K562 (cell line): ENCODE data around the gene RAB27B. TPM values are rescaled to one million over a fixed set of nuclear protein-coding genes. Genes with fewer than 3 reads are reported as not detected.

Source experiments
- ATAC-seq: fragments of 200-7000 bp; cut with Tn5 transposase; 3 replicates; pipeline ENCODE4 v1.9.1; 2020; ENCODE audit warnings: moderate library complexity
- BruUV-seq: library from RNA; stranded (reverse); fragments of 400-500 nt; replicated peaks from 2 replicates; lab custom pipeline; 2021; lab: Mats Ljungman, UMichigan
- CTCF ChIA-PET: fragments of 300-600 bp; formaldehyde crosslinking; extraction: SDS; loops from one replicate; lab custom pipeline; 2021; ENCODE audit warnings: low intra/inter-chr PET ratio; lab: Yijun Ruan, JAX
- POLR2A ChIA-PET: fragments of 300-600, 350-650 bp; sonication (Branson Sonifier 250); formaldehyde crosslinking; extraction: SDS; loops from one replicate; lab custom pipeline; 2021; ENCODE audit warnings: antibody characterized with exemption, inconsistent platforms; lab: Yijun Ruan, JAX
- DNase-seq, 4 experiments: peaks; one replicate each; pipeline versions ENCODE4 v3.0.0 to v3.0.0-alpha.2; 2011 to 2018; ENCODE audit warnings: low spot score in 3 of 4, mixed read lengths in 3 of 4; ENCODE audit errors: extremely low read depth in 1 of 4
- FAIRE-seq: peaks from 2 replicates; lab custom pipeline; 2011; peaks lifted over from hg19 to GRCh38; lab: Jason Lieb, UNC
- H2AFZ ChIP-seq: 2 replicates; pipeline ENCODE4 v1.6.0; 2011; ENCODE audit warnings: low read depth, low read length, control low read depth, inconsistent platforms
- H3K27ac ChIP-seq: fragments of 200-600 bp; 3 replicates; pipeline ENCODE4 v1.8.0; 2011; ENCODE audit warnings: low read depth, mild to moderate bottlenecking, control low read depth, inconsistent platforms, low read length, moderate library complexity, mixed read lengths; ENCODE audit errors: extremely low read depth
- H3K27me3 ChIP-seq, 2 experiments: fragments of 300-600 bp in 1 of 2; 2 replicates in 1 of 2; 3 replicates in 1 of 2; pipeline versions ENCODE4 v1.6.0 to v1.8.0; 2011; ENCODE audit warnings: inconsistent platforms in 2 of 2, low read length in 2 of 2, mild to moderate bottlenecking in 1 of 2, mixed read lengths in 1 of 2, moderate library complexity in 1 of 2; ENCODE audit not compliant: control insufficient read depth in 2 of 2, insufficient read depth in 2 of 2
- H3K36me3 ChIP-seq: fragments of 300-600 bp; 3 replicates; pipeline ENCODE4 v1.8.0; 2011; ENCODE audit warnings: mild to moderate bottlenecking, low read length, inconsistent platforms; ENCODE audit not compliant: control insufficient read depth, insufficient read depth
- H3K4me1 ChIP-seq, 2 experiments: fragments of 200-600 bp in 1 of 2; replicated peaks in 1 of 2; 2 replicates in 1 of 2; 3 replicates in 1 of 2; pipeline versions ENCODE4 v1.5.1 to v1.8.0; 2011; ENCODE audit warnings: inconsistent platforms in 2 of 2, low read length in 2 of 2, mild to moderate bottlenecking in 1 of 2, mixed read lengths in 1 of 2, moderate library complexity in 1 of 2; ENCODE audit not compliant: control insufficient read depth in 2 of 2, insufficient read depth in 2 of 2
- H3K4me2 ChIP-seq: 2 replicates; pipeline ENCODE4 v1.6.1; 2011; ENCODE audit warnings: low read length, control low read depth, inconsistent platforms, mixed read lengths; ENCODE audit not compliant: insufficient read depth
- H3K4me3 ChIP-seq: fragments of 200-600 bp; sonication (generic), shearing (Covaris generic); 2 replicates; pipeline ENCODE4 v1.5.1; 2016; ENCODE audit warnings: control low read depth, inconsistent platforms
- H3K79me2 ChIP-seq: fragments of 200-600 bp; 3 replicates; pipeline ENCODE4 v1.8.0; 2011; ENCODE audit warnings: low read length, inconsistent platforms; ENCODE audit not compliant: control insufficient read depth, insufficient read depth
- H3K9ac ChIP-seq, 2 experiments: 2 replicates each; pipeline versions ENCODE4 v1.6.0 to v1.6.1; 2011; ENCODE audit warnings: low read depth in 2 of 2, low read length in 2 of 2, control low read depth in 1 of 2, inconsistent platforms in 1 of 2, mild to moderate bottlenecking in 1 of 2, mixed read lengths in 1 of 2; ENCODE audit not compliant: insufficient read depth in 1 of 2
- H3K9me1 ChIP-seq: one replicate; pipeline ENCODE4 v1.6.0; 2011; ENCODE audit warnings: inconsistent platforms, mild to moderate bottlenecking, low read length, moderate library complexity; ENCODE audit not compliant: control insufficient read depth, insufficient read depth
- H3K9me3 ChIP-seq: replicated peaks from 2 replicates; pipeline ENCODE4 v1.5.1; 2011; ENCODE audit warnings: low read depth, low read length, inconsistent platforms; ENCODE audit not compliant: control insufficient read depth, insufficient read depth
- H4K20me1 ChIP-seq: replicated peaks from 2 replicates; pipeline ENCODE4 v1.6.1; 2011; ENCODE audit warnings: low read length, inconsistent platforms, mixed read lengths; ENCODE audit not compliant: control insufficient read depth, insufficient read depth
- PHF21A ChIP-seq: fragments of 450-650 bp; IDR thresholded peaks from 2 replicates; pipeline ENCODE4 v1.6.1; 2017; ENCODE audit warnings: low read depth, borderline replicate concordance
- WGBS: fragments of 100-300 bp; shearing (Covaris generic); methylation state at CpG from one replicate; pipeline ENCODE4 v1.1.6; 2016; ENCODE audit warnings: low coverage, mixed read lengths; ENCODE audit not compliant: insufficient coverage; ENCODE audit errors: missing lambda C conversion rate; 5-methylcytosine and 5-hydroxymethylcytosine counted together
- in situ Hi-C: fragments of 300-500 bp; cut with MboI; formaldehyde crosslinking; loops from 4 replicates; pipeline ENCODE4 v1.15.0; 2018; ENCODE audit warnings: inconsistent platforms, mixed read lengths
- intact Hi-C: fragments of 100-400 bp; cut with micrococcal nuclease; formaldehyde crosslinking; loops from 2 replicates; pipeline ENCODE4 v1.14.2; 2022
- polyA plus RNA-seq, 8 experiments: library from polyadenylated mRNA; depleted of rRNA in 4 of 8; stranded (reverse) in 5 of 8; unstranded in 3 of 8; fragments of >200 nt; fragmentation: Nextera tagmentation in 2 of 8; fragmentation: Illumina TruSeq in 1 of 8; extraction: Ambion mirVana in 2 of 8; extraction: Trizol in 1 of 8; gene quantifications; 2 replicates each; pipeline versions ENCODE4 v1.2.1 to v1.2.3, GENCODE V29; 2011 to 2014; ENCODE audit warnings: inconsistent platforms in 1 of 8, missing spikeins in 1 of 8
- total RNA-seq, 7 experiments: library from RNA; depleted of rRNA in 6 of 7; stranded (reverse); fragments of >200 nt in 6 of 7; fragmentation: Illumina TruSeq in 2 of 7; extraction: Trizol in 2 of 7; gene quantifications; 2 replicates each; pipeline versions ENCODE4 v1.2.1 to v1.2.3, GENCODE V29; 2011 to 2021; ENCODE audit warnings: low replicate concordance in 1 of 7
- TF ChIP-seq, protein P1 (sequence below): fragments of 250-450 bp; sonication (Bioruptor Pico); IDR thresholded peaks from 2 replicates; pipeline ENCODE4 v1.9.0; 2021; ENCODE audit warnings: mild to moderate bottlenecking, inconsistent platforms

RAB27B gene
- total and polyA plus RNA-seq, 9 of the 15 experiments (the other 6 are each of a cell fraction or from before 2014, with no cell fraction given), result 0.44 to 5.7 (median 1.2) TPM

- ChIA-PET POLR2A (no interaction called here), CTCF (no interaction called here)
- Histone ChIP-seq H3K4me1 (peaks cover 0 to 13% of the 10 kb centered on the region in 2 experiments; a peak in 2 of 5 replicates), H3K9ac (no peak overlapping the region), H3K9me3 (no peaks in the 10 kb centered on the region), H3K36me3 (no peaks in the 10 kb centered on the region), H4K20me1 (no peaks in the 10 kb centered on the region), H3K27me3 (no peaks in the 10 kb centered on the region), H3K79me2 (no peaks in the 10 kb centered on the region), H3K4me3 (no peak overlapping the region), H3K4me2 (no peak overlapping the region), H2AFZ (no peak overlapping the region), H3K9me1 (no peaks in the 10 kb centered on the region), H3K27ac (no peak overlapping the region)
- in situ Hi-C loops (no loop called here), intact Hi-C loops (no loop called here)
- ATAC-seq (no peak), FAIRE-seq (no peak), DNase-seq (no peak)
- BruUV-seq, result no TSS peak
- WGBS, result 25% methylated on average over 4 of the region's 4 CpGs
- TF ChIP-seq, protein P1, sequence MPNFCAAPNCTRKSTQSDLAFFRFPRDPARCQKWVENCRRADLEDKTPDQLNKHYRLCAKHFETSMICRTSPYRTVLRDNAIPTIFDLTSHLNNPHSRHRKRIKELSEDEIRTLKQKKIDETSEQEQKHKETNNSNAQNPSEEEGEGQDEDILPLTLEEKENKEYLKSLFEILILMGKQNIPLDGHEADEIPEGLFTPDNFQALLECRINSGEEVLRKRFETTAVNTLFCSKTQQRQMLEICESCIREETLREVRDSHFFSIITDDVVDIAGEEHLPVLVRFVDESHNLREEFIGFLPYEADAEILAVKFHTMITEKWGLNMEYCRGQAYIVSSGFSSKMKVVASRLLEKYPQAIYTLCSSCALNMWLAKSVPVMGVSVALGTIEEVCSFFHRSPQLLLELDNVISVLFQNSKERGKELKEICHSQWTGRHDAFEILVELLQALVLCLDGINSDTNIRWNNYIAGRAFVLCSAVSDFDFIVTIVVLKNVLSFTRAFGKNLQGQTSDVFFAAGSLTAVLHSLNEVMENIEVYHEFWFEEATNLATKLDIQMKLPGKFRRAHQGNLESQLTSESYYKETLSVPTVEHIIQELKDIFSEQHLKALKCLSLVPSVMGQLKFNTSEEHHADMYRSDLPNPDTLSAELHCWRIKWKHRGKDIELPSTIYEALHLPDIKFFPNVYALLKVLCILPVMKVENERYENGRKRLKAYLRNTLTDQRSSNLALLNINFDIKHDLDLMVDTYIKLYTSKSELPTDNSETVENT (CRISPR knock-in tag), result no peak
- TF ChIP-seq PHF21A, result no peak
Measured at GRCh38 chr18:54879691-54880090, 51.4 kb downstream of the RAB27B start.
